MCF 10A (cell line): Measurements from ENCODE around the gene SYNDIG1L. TPM values are rescaled to one million over a fixed set of nuclear protein-coding genes. Genes with fewer than 3 reads are reported as not detected.

Experiments
- BruUV-seq: library from RNA; stranded (reverse); fragments of 400-500 nt; replicated peaks from 2 replicates; lab custom pipeline; 2021; lab: Mats Ljungman, UMichigan
- CTCF ChIA-PET: fragments of 300-600 bp; sonication (Branson Sonifier 250); formaldehyde crosslinking; extraction: SDS; loops from one replicate; lab custom pipeline; 2021; ENCODE audit warnings: antibody characterized with exemption, inconsistent platforms; lab: Yijun Ruan, JAX
- POLR2A ChIA-PET: fragments of 300-600, 350-650 bp; sonication (Branson Sonifier 250); formaldehyde crosslinking; extraction: SDS; loops from one replicate; lab custom pipeline; 2020; ENCODE audit warnings: antibody characterized with exemption, inconsistent platforms; lab: Yijun Ruan, JAX
- DNase-seq: peaks from one replicate; pipeline ENCODE4 v3.0.0-alpha.2; 2018; ENCODE audit not compliant: unreplicated experiment
- H3K27ac Mint-ChIP-seq: one replicate; pipeline ENCODE4 v1.8.0; 2022; ENCODE audit warnings: mild to moderate bottlenecking, low read depth, mixed read lengths; ENCODE audit not compliant: unreplicated experiment
- H3K27me3 Mint-ChIP-seq: one replicate; pipeline ENCODE4 v1.8.0; 2022; ENCODE audit warnings: mixed read lengths; ENCODE audit not compliant: insufficient read depth, unreplicated experiment
- H3K36me3 Mint-ChIP-seq: one replicate; pipeline ENCODE4 v1.8.0; 2022; ENCODE audit warnings: mild to moderate bottlenecking, moderate library complexity, mixed read lengths; ENCODE audit not compliant: insufficient read depth, unreplicated experiment
- H3K4me1 Mint-ChIP-seq: one replicate; pipeline ENCODE4 v1.8.0; 2022; ENCODE audit warnings: mixed read lengths; ENCODE audit not compliant: insufficient read depth, unreplicated experiment
- H3K4me3 Mint-ChIP-seq: one replicate; pipeline ENCODE4 v1.8.0; 2022; ENCODE audit warnings: mild to moderate bottlenecking, moderate library complexity, mixed read lengths; ENCODE audit not compliant: unreplicated experiment
- H3K9me3 Mint-ChIP-seq: one replicate; pipeline ENCODE4 v1.8.0; 2022; ENCODE audit warnings: mixed read lengths; ENCODE audit not compliant: unreplicated experiment
- CTCF ChIP-seq: fragments of 200-600 bp; IDR thresholded peaks from one replicate; pipeline ENCODE4 v1.8.0; 2022; ENCODE audit warnings: antibody characterized with exemption, mild to moderate bottlenecking; ENCODE audit not compliant: unreplicated experiment
- intact Hi-C: fragments of 100-400 bp; cut with micrococcal nuclease; formaldehyde crosslinking; loops from 2 replicates; pipeline ENCODE4 v1.14.1; 2022
- total RNA-seq: library from RNA; stranded (reverse); gene quantifications from 2 replicates; pipeline ENCODE4 v1.2.3, GENCODE V29; 2022

SYNDIG1L gene
- total RNA-seq, 1 experiment from 2014 or later, result not detected

- no peak for DNase-seq
- Mint-ChIP-seq H3K4me1 (no peaks in the 10 kb centered on the region), H3K27ac (no peak overlapping the region), H3K9me3 (no peaks in the 10 kb centered on the region), H3K36me3 (no peaks in the 10 kb centered on the region), H3K4me3 (no peak overlapping the region), H3K27me3 (peaks cover 49% of the 10 kb centered on the region)
- no peak for TF ChIP-seq CTCF
- BruUV-seq, result no TSS peak
- CTCF ChIA-PET, result interaction anchor here (0.6 kb wide), 1 partner anchor 231 kb away, joined by 3 read pairs; no protein-coding TSS in a partner anchor
- POLR2A ChIA-PET, result interaction anchor here (0.6 kb wide), 1 partner anchor 19 kb away, joined by 3 read pairs; no protein-coding TSS in a partner anchor
- intact Hi-C loops, result no loop called here
Observed at GRCh38 chr14:74411671-74412070, 14.3 kb downstream of the SYNDIG1L start.

GRCh38 chr14:74409441-74409840, 16.6 kb downstream of the SYNDIG1L start:
- BruUV-seq, result no TSS peak
- intact Hi-C loops, result no loop called here
- ChIA-PET CTCF (no interaction called here), POLR2A (interaction anchor here (0.7 kb wide), 1 partner anchor 93 kb away, joined by 3 read pairs; no protein-coding TSS in a partner anchor)
- no peaks in the 10 kb centered on the region for H3K9me3 Mint-ChIP-seq
- peaks cover 64% of the 10 kb centered on the region for H3K27me3 Mint-ChIP-seq
- no peak overlapping the region for H3K4me3 Mint-ChIP-seq
- no peak for TF ChIP-seq CTCF
- DNase-seq, result no peak
- H3K4me1 Mint-ChIP-seq, result no peaks in the 10 kb centered on the region
- no peak overlapping the region for H3K27ac Mint-ChIP-seq
- no peaks in the 10 kb centered on the region for H3K36me3 Mint-ChIP-seq

GRCh38 chr14:74408870-74409269, 17.1 kb downstream of the SYNDIG1L start:
- Mint-ChIP-seq H3K9me3 (no peaks in the 10 kb centered on the region), H3K4me1 (no peaks in the 10 kb centered on the region), H3K27ac (no peak overlapping the region), H3K27me3 (peaks cover 64% of the 10 kb centered on the region), H3K4me3 (no peak overlapping the region), H3K36me3 (no peaks in the 10 kb centered on the region)
- no TSS peak for BruUV-seq
- DNase-seq, result no peak
- ChIA-PET CTCF (interaction anchor here (0.6 kb wide), 1 partner anchor 229 kb away, joined by 5 read pairs; no protein-coding TSS in a partner anchor), POLR2A (interaction anchor here (0.7 kb wide), 1 partner anchor 93 kb away, joined by 3 read pairs; no protein-coding TSS in a partner anchor)
- intact Hi-C loops, result no loop called here
- TF ChIP-seq CTCF, result no peak

GRCh38 chr14:74407801-74408154, 18.2 kb downstream of the SYNDIG1L start:
- Mint-ChIP-seq H3K27me3 (peaks cover 57% of the 10 kb centered on the region), H3K9me3 (no peaks in the 10 kb centered on the region)
- TF ChIP-seq CTCF, result no peak

More at GRCh38 chr14:74407801-74408154, 18.2 kb downstream of the SYNDIG1L start:
- no peak for DNase-seq
- Mint-ChIP-seq H3K4me1 (no peaks in the 10 kb centered on the region), H3K36me3 (no peaks in the 10 kb centered on the region), H3K4me3 (no peak overlapping the region), H3K27ac (no peak overlapping the region)
- intact Hi-C loops, result no loop called here
- BruUV-seq, result no TSS peak
- ChIA-PET CTCF (no interaction called here), POLR2A (no interaction called here)
